GM18519 (cell line): ENCODE data around the gene NCAPH2.
A peak's percentile ranks its signal among the peaks of the same experiment; 100 is the strongest.
"Not testable (repeated sequence)": the region's sequence is repeated elsewhere in the genome, so short reads cannot be mapped to it uniquely, and the experiment has no call there.

Experiments used
- ATAC-seq: cut with Tn5 transposase; IDR thresholded peaks from one replicate; pipeline ENCODE4 v1.9.1; 2021; ENCODE audit warnings: mild to moderate bottlenecking, moderate library complexity; ENCODE audit not compliant: unreplicated experiment, low FRiP score

NCAPH2 gene

GRCh38 chr22:50516891-50517290 lies 8.9 kb downstream of the NCAPH2 start:
- no peak for ATAC-seq

DNA sequence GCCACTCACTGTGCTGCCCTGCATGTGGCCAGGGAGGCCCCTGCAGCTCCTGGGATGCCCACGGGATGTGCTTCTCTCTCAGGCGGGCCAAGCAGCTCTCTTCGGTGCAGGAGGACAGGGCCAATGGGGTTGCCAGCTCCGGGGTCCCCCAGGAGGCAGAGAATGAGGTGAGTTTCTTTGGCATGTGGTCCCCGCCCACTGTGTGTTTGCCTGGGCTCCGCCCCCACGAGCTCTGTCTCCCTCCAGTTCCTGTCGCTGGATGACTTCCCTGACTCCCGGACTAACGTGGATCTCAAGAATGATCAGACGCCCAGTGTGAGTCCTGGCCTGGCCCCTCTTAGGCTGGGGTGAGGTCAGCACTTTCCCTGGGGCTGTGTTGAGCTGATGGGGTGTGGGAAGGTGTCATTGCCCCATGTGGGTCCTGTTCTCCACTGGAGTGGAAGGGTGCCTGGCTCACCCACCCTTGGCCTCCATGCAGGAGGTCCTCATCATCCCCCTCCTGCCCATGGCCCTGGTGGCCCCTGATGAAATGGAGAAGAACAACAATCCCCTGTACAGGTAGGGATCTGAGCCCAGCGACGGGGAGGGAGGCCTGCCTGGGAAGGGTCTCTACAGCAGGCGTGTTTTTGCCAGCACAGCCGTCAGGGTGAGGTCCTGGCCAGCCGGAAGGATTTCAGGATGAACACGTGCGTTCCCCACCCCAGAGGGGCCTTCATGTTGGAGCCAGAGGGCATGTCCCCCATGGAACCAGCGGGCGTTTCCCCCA lies 9.7 kb downstream of the NCAPH2 start:
- ATAC-seq, result no peak

DNA sequence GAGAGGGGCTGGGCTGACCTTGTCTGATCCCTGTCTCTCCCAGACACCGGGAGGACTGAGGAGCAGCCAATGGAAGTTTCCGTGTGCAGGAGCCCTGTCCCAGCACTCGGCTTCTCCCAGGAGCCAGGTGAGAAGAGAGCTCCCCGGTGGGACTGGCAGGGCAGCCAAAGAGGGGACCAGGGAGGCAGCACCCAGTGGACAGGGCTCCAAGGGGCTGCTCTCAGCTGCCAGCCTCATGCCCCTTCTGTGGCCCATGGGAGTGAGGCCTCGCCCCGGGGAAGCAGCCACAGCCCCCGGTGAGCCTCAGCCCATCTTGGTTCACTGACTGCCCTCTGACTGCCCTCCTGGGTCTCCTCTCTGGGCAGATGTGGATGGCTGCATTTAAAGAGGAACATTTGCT lies 10.6 kb downstream of the NCAPH2 start:
- ATAC-seq, result no peak

- no peak for ATAC-seq
Observed at GRCh38 chr22:50519151-50519550, 11.1 kb downstream of the NCAPH2 start.

GRCh38 chr22:50520184-50520583 lies 12.2 kb downstream of the NCAPH2 start:
- ATAC-seq, result not testable (repeated sequence)

GRCh38 chr22:50520826-50521453 lies 12.9 kb downstream of the NCAPH2 start:
- ATAC-seq, result no peak

- no peak for ATAC-seq
Observed at GRCh38 chr22:50521710-50522109, 13.7 kb downstream of the NCAPH2 start.

GRCh38 chr22:50522208-50522805 lies 14.3 kb downstream of the NCAPH2 start:
- ATAC-seq, result no peak

DNA sequence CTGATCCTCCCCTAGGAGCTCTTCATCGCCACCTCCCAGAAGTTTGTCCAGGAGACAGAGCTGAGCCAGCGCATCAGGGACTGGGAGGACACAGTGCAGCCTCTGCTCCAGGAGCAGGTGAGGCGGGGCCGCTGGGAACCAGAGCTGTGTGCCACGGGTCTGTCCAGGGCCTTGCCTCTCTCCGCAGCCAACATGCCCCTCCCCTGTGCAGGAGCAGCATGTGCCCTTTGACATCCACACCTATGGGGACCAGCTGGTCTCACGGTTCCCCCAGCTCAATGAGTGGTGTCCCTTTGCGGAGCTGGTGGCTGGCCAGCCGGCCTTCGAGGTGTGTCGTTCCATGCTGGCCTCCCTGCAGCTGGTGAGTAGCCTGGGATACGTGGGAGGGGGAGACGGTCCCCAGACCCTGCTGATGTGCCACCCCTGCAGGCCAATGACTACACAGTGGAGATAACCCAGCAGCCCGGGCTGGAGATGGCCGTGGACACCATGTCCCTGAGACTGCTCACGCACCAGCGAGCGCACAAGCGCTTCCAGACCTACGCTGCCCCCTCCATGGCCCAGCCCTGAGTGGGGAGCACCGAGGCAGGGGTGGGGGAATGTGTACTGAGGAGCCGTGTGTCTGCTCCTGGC lies 14.9 kb downstream of the NCAPH2 start:
- no peak for ATAC-seq

- ATAC-seq, result no peak
Observed at GRCh38 chr22:50523458-50523805, 15.4 kb downstream of the NCAPH2 start.

DNA sequence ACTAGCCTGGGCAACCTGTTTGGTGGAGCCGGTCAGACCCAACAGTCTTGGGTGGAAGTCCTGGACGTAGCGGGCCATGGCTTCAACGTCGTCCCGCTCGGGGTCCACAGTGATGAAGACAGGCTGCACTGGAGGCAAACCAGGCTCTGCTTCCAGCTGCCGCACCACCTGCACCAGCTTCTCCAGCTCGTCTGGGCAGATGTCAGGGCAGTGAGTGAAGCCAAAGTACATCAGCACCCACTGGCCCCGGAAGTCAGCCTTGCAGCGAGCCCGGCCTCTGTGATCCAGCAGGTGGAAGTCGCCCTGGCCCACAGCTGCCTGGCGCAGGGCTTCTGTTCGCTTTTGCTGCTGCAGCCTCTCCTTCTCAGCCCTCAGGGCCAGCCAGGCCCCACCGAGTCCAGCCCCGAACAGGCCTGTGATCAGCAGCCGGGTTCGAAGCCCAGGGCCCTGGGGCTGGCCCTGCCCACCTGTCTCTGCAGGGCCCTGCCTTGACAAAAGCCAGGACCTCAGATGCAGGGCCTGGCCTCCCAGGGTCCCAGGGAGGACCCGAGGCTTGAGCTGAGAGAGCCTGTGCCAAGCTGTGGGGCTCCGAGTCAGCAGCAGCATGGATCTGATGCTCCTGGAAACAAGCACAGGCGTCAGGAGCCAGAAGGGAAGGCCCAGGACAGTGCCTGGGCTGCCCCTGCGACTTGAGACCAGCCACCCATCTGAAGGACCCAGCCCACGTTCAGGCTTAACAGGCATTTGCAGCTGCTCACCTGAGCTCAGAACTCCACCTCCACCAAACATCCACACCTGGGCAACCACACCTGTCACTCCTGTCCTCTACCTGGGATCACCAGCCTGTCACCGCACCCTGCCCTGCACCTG lies 16.0 kb downstream of the NCAPH2 start:
- ATAC-seq, result no peak

GRCh38 chr22:50524676-50525103 lies 16.7 kb downstream of the NCAPH2 start:
- no peak for ATAC-seq

GRCh38 chr22:50525104-50525857 lies 17.3 kb downstream of the NCAPH2 start, which contains the start of gene SCO2:
Gene SCO2, minus strand, starts transcription at chr22:50525598. Its CDS starts 1,187 bp downstream, at chr22:50524411.
- peak; percentile 30 for ATAC-seq

- no peak for ATAC-seq
Observed at GRCh38 chr22:50525858-50526107, 17.8 kb downstream of the NCAPH2 start.

GRCh38 chr22:50526108-50526833 lies 18.2 kb downstream of the NCAPH2 start:
- peak; percentile 20 for ATAC-seq

- no peak for ATAC-seq
Observed at GRCh38 chr22:50526834-50527801, 19.1 kb downstream of the NCAPH2 start.

DNA sequence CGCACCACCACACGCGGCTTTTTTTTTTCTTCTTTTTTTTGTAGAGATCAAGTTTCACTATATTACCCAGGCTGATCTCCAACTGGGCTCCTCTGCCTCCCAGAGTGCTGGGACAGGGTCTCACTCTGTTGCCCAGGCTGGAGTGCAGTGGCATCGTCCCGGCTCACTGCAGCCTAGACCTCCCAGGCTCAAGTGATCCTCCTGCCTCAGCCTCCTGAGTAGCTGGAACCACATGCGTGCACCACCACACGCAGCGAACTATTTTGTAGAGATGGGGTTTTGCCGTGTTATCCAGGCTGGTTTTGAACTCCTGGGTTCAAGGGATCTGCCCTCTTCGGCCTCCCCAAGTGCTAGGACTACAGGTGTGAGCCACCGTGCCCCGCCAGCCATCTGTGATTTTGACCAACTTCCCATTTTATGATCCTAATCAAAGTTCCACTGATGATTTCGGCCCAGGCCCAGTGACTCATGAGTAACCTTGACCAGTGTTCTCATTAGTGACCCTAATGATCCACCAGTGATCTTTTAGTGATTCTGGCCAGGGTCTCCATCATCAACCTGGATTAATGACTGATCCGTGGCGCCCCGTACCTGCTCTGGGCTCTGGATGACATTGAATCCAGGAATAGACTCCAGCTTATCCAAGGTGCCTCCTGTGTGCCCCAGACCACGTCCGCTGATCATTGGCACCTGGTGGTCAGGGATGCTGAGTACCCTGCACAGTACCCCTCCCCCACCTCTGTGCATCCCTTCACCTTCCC lies 20.1 kb downstream of the NCAPH2 start:
- no peak for ATAC-seq
